GM12874 (cell line): ENCODE results near the gene TMEM131.

Source experiments
- CTCF ChIP-seq: IDR thresholded peaks from 2 replicates; pipeline ENCODE4 v1.5.1; 2011; ENCODE audit warnings: low read depth, mild to moderate bottlenecking, control low read depth, low read length, moderate library complexity; ENCODE audit not compliant: insufficient read depth

TMEM131 gene

GRCh38 chr2:97936881-97937280, 58.9 kb downstream of the TMEM131 start:
- TF ChIP-seq CTCF = no peak

- TF ChIP-seq CTCF = no peak
These were observed 59.5 kb downstream of the TMEM131 start for GRCh38 chr2:97936199-97936598.

- TF ChIP-seq CTCF = no peak
These were observed 60.0 kb downstream of the TMEM131 start for GRCh38 chr2:97935719-97936161.

GRCh38 chr2:97932975-97933662, 62.6 kb downstream of the TMEM131 start:
- TF ChIP-seq CTCF = no peak

GRCh38 chr2:97931858-97932225, 63.9 kb downstream of the TMEM131 start:
- TF ChIP-seq CTCF = no peak

GRCh38 chr2:97931118-97931857, 64.5 kb downstream of the TMEM131 start:
- TF ChIP-seq CTCF = no peak

- no peak for TF ChIP-seq CTCF
These were observed 67.2 kb downstream of the TMEM131 start for GRCh38 chr2:97928591-97928990.
